ENCODE data around the gene RFX1. TPM values are rescaled to one million over a fixed set of nuclear protein-coding genes. Genes with fewer than 3 reads are reported as not detected.

The RFX1 gene
- polyA plus RNA-seq, 1 donor from 2014 or later, result 2.2 TPM

DNA sequence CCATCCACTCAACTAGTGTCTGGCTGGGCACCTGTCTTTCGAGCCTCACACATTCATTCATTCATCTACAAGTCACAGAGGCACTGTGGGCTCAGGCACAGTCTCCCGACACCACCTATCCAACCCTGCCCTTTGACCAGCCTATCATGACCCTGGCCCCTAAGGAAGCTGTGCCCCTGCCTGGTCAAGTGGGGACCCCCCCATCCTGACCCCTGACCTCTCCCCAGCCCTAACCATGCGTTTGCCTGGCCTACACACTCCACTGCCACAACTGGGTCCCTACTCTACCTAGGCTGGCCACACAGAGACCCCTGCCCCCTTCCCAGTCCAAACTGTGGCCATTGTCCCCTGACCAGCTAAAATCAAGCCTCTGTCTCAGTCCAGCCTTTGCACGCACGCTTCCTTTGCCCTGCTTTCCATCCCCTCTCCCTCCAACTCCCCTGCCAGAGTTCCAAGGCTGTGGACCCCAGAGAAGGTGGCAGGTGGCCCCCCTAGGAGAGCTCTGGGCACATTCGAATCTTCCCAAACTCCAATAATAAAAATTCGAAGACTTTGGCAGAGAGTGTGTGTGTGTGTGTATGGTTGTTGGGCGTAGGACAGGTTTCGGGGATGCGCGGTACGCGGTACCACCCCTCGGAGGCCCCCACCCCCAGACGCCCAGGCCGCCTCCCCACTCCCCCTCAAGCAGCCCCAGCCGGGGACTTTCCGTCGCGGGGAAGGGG lies 25.0 kb upstream of the RFX1 start:
- Histone ChIP-seq H3K9me3 (ENCODE audit: low read length) (no peaks in the 10 kb centered on the region), H3K79me2 (replicated peaks; ENCODE audit: insufficient read depth, low read length) (no peaks in the 10 kb centered on the region), H3K4me2 (ENCODE audit: low read length) (no peak overlapping the region), H3K27me3 (ENCODE audit: insufficient read depth, low read depth, low read length) (peaks cover 19% of the 10 kb centered on the region), H3K4me3 (ENCODE audit: low read length) (peak overlapping the region; percentile 87), H3K9me2 (ENCODE audit: insufficient read depth, low read length) (no peaks in the 10 kb centered on the region), H3K9ac (ENCODE audit: low read length) (peak overlapping the region; percentile 65), H3F3A (ENCODE audit: insufficient read depth, low read length, poor library complexity, severe bottlenecking) (no peaks in the 10 kb centered on the region), H3K27ac (ENCODE audit: low read length) (no peak overlapping the region), H2AFZ (ENCODE audit: low read depth, low read length) (no peak overlapping the region), H3K36me3 (ENCODE audit: insufficient read depth, low read length) (no peaks in the 10 kb centered on the region), H4K20me1 (ENCODE audit: insufficient read depth) (no peaks in the 10 kb centered on the region)
- no peak for TF ChIP-seq POLR2AphosphoS5 (IDR thresholded peaks at IDR 0.05)
- TF ChIP-seq EP300 (conservative IDR thresholded peaks at IDR 0.05; ENCODE audit: poor library complexity, severe bottlenecking), result no peak
- TF ChIP-seq MXI1 (conservative IDR thresholded peaks at IDR 0.05; ENCODE audit: poor library complexity, severe bottlenecking), result no peak
- no peak for TF ChIP-seq SMC3 (conservative IDR thresholded peaks at IDR 0.05; ENCODE audit: poor library complexity)
- no peak for TF ChIP-seq RAD21 (conservative IDR thresholded peaks at IDR 0.05)
- TF ChIP-seq, protein P1, sequence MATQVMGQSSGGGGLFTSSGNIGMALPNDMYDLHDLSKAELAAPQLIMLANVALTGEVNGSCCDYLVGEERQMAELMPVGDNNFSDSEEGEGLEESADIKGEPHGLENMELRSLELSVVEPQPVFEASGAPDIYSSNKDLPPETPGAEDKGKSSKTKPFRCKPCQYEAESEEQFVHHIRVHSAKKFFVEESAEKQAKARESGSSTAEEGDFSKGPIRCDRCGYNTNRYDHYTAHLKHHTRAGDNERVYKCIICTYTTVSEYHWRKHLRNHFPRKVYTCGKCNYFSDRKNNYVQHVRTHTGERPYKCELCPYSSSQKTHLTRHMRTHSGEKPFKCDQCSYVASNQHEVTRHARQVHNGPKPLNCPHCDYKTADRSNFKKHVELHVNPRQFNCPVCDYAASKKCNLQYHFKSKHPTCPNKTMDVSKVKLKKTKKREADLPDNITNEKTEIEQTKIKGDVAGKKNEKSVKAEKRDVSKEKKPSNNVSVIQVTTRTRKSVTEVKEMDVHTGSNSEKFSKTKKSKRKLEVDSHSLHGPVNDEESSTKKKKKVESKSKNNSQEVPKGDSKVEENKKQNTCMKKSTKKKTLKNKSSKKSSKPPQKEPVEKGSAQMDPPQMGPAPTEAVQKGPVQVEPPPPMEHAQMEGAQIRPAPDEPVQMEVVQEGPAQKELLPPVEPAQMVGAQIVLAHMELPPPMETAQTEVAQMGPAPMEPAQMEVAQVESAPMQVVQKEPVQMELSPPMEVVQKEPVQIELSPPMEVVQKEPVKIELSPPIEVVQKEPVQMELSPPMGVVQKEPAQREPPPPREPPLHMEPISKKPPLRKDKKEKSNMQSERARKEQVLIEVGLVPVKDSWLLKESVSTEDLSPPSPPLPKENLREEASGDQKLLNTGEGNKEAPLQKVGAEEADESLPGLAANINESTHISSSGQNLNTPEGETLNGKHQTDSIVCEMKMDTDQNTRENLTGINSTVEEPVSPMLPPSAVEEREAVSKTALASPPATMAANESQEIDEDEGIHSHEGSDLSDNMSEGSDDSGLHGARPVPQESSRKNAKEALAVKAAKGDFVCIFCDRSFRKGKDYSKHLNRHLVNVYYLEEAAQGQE (IDR thresholded peaks at IDR 0.05; ENCODE audit: borderline replicate concordance), result no peak
- no peak for TF ChIP-seq TAF1 (IDR thresholded peaks at IDR 0.05; ENCODE audit: low read depth)
- TF ChIP-seq EZH2 (IDR thresholded peaks at IDR 0.05; ENCODE audit: borderline replicate concordance, insufficient read depth, low read length, poor library complexity, severe bottlenecking), result no peak
- TF ChIP-seq, protein P2, sequence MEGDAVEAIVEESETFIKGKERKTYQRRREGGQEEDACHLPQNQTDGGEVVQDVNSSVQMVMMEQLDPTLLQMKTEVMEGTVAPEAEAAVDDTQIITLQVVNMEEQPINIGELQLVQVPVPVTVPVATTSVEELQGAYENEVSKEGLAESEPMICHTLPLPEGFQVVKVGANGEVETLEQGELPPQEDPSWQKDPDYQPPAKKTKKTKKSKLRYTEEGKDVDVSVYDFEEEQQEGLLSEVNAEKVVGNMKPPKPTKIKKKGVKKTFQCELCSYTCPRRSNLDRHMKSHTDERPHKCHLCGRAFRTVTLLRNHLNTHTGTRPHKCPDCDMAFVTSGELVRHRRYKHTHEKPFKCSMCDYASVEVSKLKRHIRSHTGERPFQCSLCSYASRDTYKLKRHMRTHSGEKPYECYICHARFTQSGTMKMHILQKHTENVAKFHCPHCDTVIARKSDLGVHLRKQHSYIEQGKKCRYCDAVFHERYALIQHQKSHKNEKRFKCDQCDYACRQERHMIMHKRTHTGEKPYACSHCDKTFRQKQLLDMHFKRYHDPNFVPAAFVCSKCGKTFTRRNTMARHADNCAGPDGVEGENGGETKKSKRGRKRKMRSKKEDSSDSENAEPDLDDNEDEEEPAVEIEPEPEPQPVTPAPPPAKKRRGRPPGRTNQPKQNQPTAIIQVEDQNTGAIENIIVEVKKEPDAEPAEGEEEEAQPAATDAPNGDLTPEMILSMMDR (IDR thresholded peaks at IDR 0.05; ENCODE audit: poor library complexity, severe bottlenecking), result no peak

DNA sequence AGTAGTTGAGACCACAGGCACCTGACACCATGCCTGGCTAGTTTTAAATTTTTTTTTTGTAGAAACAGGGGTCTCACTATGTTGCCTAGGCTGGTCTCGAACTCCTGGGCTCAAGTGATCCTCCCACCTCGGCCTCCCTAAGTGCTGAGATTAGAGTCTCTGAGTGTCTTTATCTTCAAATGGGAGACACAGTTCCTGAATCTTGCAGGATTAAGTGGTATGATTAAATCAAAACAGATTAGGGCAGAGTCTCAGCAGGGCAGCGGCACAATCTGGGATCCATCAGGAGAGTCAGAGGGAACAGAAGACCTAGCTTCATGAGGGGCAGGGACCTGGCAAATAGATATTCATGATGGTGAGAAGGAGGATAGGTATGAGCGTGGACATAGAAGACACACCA lies 22.8 kb upstream of the RFX1 start:
- no peaks in the 10 kb centered on the region for H4K20me1 ChIP-seq (ENCODE audit: insufficient read depth)
- no peaks in the 10 kb centered on the region for H3K9me3 ChIP-seq (ENCODE audit: low read length)
- H3K4me2 ChIP-seq (ENCODE audit: low read length), result no peak overlapping the region
- TF ChIP-seq, protein P2 (IDR thresholded peaks at IDR 0.05; ENCODE audit: poor library complexity, severe bottlenecking), result no peak
- TF ChIP-seq MXI1 (conservative IDR thresholded peaks at IDR 0.05; ENCODE audit: poor library complexity, severe bottlenecking) (no peak), EZH2 (IDR thresholded peaks at IDR 0.05; ENCODE audit: borderline replicate concordance, insufficient read depth, low read length, poor library complexity, severe bottlenecking) (no peak), EP300 (conservative IDR thresholded peaks at IDR 0.05; ENCODE audit: poor library complexity, severe bottlenecking) (no peak), POLR2AphosphoS5 (IDR thresholded peaks at IDR 0.05) (no peak), RAD21 (conservative IDR thresholded peaks at IDR 0.05) (no peak), TAF1 (IDR thresholded peaks at IDR 0.05; ENCODE audit: low read depth) (no peak), SMC3 (conservative IDR thresholded peaks at IDR 0.05; ENCODE audit: poor library complexity) (no peak)
- TF ChIP-seq, protein P1 (IDR thresholded peaks at IDR 0.05; ENCODE audit: borderline replicate concordance), result no peak
- H3K9me2 ChIP-seq (ENCODE audit: insufficient read depth, low read length), result no peaks in the 10 kb centered on the region
- H3F3A ChIP-seq (ENCODE audit: insufficient read depth, low read length, poor library complexity, severe bottlenecking), result no peaks in the 10 kb centered on the region
- no peak overlapping the region for H2AFZ ChIP-seq (ENCODE audit: low read depth, low read length)
- no peak overlapping the region for H3K27ac ChIP-seq (ENCODE audit: low read length)
- H3K36me3 ChIP-seq (ENCODE audit: insufficient read depth, low read length), result no peaks in the 10 kb centered on the region
- H3K79me2 ChIP-seq (replicated peaks; ENCODE audit: insufficient read depth, low read length), result no peaks in the 10 kb centered on the region
- H3K27me3 ChIP-seq (ENCODE audit: insufficient read depth, low read depth, low read length), result peaks cover 19% of the 10 kb centered on the region
- no peak overlapping the region for H3K4me3 ChIP-seq (ENCODE audit: low read length)
- H3K9ac ChIP-seq (ENCODE audit: low read length), result no peak overlapping the region

All from neural cell (in vitro differentiated cells).